C4-2B (cell line): ENCODE data around the gene KIAA0040.

Source experiments
- ZFX ChIP-seq: fragments of 450-650 bp; IDR thresholded peaks from 2 replicates; pipeline ENCODE4 v1.6.1; 2017
- TF ChIP-seq, protein P1 (sequence below): fragments of 450-650 bp; conservative IDR thresholded peaks from 2 replicates; pipeline ENCODE4 v1.5.1; 2017; ENCODE audit warnings: mild to moderate bottlenecking

DNA sequence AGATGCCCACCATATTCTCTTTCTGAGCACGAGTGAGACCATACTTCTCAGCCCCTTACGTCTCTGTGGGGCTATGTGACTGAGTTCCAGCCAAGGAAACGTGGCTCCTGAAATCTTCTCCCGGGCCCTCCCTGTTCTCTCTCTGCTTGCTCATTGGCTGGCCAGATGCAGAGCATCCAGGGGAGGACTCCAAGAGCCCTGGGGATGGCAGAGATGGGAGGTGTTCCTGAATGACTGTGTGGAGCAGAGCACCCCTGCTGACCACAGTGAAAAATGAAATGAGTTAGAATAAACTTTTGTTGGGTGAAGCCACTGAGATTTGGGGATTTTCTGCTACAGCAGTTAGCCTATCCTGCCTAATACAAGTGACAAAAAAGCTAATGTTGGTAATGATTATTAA is 23.8 kb downstream of the KIAA0040 start:
- TF ChIP-seq, protein P1, sequence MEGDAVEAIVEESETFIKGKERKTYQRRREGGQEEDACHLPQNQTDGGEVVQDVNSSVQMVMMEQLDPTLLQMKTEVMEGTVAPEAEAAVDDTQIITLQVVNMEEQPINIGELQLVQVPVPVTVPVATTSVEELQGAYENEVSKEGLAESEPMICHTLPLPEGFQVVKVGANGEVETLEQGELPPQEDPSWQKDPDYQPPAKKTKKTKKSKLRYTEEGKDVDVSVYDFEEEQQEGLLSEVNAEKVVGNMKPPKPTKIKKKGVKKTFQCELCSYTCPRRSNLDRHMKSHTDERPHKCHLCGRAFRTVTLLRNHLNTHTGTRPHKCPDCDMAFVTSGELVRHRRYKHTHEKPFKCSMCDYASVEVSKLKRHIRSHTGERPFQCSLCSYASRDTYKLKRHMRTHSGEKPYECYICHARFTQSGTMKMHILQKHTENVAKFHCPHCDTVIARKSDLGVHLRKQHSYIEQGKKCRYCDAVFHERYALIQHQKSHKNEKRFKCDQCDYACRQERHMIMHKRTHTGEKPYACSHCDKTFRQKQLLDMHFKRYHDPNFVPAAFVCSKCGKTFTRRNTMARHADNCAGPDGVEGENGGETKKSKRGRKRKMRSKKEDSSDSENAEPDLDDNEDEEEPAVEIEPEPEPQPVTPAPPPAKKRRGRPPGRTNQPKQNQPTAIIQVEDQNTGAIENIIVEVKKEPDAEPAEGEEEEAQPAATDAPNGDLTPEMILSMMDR, result peak; percentile 21; the same call in 1 of the 2 replicates
- TF ChIP-seq ZFX, result no peak
